ENCODE data around the gene HOXA10.

DNA sequence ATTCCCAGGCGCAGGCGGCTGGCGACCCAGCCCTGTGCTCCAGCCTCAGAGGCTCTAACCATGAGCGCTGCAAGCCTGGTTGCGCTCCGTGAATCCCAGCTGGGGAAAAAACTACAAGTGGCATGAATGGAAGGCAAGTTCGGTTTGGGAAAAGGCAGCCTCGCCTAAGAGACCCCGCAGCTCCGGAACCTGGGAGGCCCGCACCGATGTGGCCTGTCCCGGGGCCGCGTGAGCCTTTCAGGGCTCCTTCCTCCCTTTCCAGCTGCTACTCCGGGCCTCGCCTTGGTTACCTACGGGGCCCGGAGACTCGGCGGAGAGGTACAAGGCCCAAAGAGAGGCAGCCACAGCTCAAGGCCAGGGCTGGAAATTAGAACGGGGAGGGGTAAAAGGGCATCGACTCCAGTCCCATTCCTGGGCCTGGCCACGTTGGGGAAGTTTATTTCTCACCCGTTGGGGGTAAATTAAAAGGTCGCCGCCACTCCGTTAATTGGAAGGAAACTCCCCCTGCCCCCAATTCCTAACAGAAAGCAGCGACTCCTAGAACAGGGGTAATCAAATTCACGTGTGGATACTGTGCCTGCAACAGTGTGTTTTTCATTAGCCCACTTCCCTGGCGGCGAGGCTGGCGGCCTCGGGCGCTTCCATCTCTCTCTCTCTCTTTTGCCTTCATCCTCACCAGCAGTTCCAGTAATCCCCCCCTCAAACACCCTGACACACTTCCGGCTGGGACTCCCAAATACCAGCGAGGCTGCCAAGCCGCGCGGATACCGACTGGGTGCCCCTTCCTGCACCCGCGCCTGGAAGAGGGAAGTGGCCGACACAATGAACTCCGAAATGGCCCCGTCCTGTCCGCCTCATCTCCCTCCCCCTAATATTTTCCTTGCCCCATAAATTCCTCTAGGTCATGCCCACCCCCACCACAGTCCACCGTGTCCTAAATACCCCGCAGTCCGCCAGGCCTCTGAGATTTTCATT lies 7.3 kb downstream of the HOXA10 start:
- TF ChIP-seq CTCF (IDR thresholded peaks at IDR 0.05) (no peak), POLR2A (IDR thresholded peaks at IDR 0.05) (no peak), EP300 (IDR thresholded peaks at IDR 0.05) (no peak)
